ENCODE results near the gene USP6. TPM values are rescaled to one million over a fixed set of nuclear protein-coding genes. Genes with fewer than 3 reads are reported as not detected.
"Not testable (repeated sequence)": the region's sequence is repeated elsewhere in the genome, so short reads cannot be mapped to it uniquely, and the experiment has no call there.

USP6 gene
- total RNA-seq, 2 donors from 2014 or later: 0.13 TPM

- H3K9me3 ChIP-seq (ENCODE audit: control insufficient read depth, low read length); H3K9me3 Mint-ChIP-seq; H3K4me3 ChIP-seq (ENCODE audit: low read length); DNase-seq; H3K27ac Mint-ChIP-seq; H3K4me1 Mint-ChIP-seq; H3K27ac ChIP-seq (ENCODE audit: low read depth, low read length); H3K4me1 ChIP-seq (ENCODE audit: control insufficient read depth, insufficient read depth, low read length); H3K36me3 Mint-ChIP-seq (ENCODE audit: low read depth); H3K27me3 ChIP-seq (ENCODE audit: control insufficient read depth, insufficient read depth, low read length, poor library complexity, severe bottlenecking); H3K4me3 Mint-ChIP-seq; H3K9ac ChIP-seq (ENCODE audit: extremely low read depth, low read length, poor library complexity, severe bottlenecking); H3K36me3 ChIP-seq (ENCODE audit: control insufficient read depth, insufficient read depth, low read length): not testable (repeated sequence)
- 92 to 93% methylated on average over 3 to 9 of the region's 9 CpGs for WGBS, 2 experiments (ENCODE audit: insufficient coverage in 1 of 2, insufficient read length in 1 of 2)
- H3K27me3 Mint-ChIP-seq (ENCODE audit: insufficient read depth): peaks cover 22% of the 10 kb centered on the region
Observed at GRCh38 chr17:5138198-5138544, 22.3 kb downstream of the USP6 start.

- Mint-ChIP-seq H3K27ac (no peak overlapping the region), H3K36me3 (ENCODE audit: low read depth) (no peaks in the 10 kb centered on the region), H3K9me3 (no peaks in the 10 kb centered on the region), H3K4me3 (no peak overlapping the region), H3K27me3 (ENCODE audit: insufficient read depth) (peaks cover 17% of the 10 kb centered on the region), H3K4me1 (peaks cover 3% of the 10 kb centered on the region)
- Histone ChIP-seq H3K4me3 (ENCODE audit: low read length) (no peak overlapping the region), H3K36me3 (ENCODE audit: control insufficient read depth, insufficient read depth, low read length) (no peaks in the 10 kb centered on the region), H3K9me3 (ENCODE audit: control insufficient read depth, low read length) (no peaks in the 10 kb centered on the region), H3K4me1 (ENCODE audit: control insufficient read depth, insufficient read depth, low read length) (no peaks in the 10 kb centered on the region), H3K27me3 (ENCODE audit: control insufficient read depth, insufficient read depth, low read length, poor library complexity, severe bottlenecking) (no peaks in the 10 kb centered on the region), H3K27ac (ENCODE audit: low read depth, low read length) (no peak overlapping the region), H3K9ac (ENCODE audit: extremely low read depth, low read length, poor library complexity, severe bottlenecking) (no peak overlapping the region)
- no peak for DNase-seq
- WGBS, 2 experiments (ENCODE audit: insufficient coverage in 1 of 2, insufficient read length in 1 of 2): 94 to 95% methylated on average over 20 to 24 of the region's 24 CpGs
- no peak for TF ChIP-seq CTCF (conservative IDR thresholded peaks at IDR 0.05)
Observed at GRCh38 chr17:5138616-5139457, 23.0 kb downstream of the USP6 start.

GRCh38 chr17:5139458-5139732, 23.6 kb downstream of the USP6 start:
- Mint-ChIP-seq H3K4me1 (peaks cover 3% of the 10 kb centered on the region), H3K4me3 (no peak overlapping the region), H3K36me3 (ENCODE audit: low read depth) (no peaks in the 10 kb centered on the region), H3K27ac (no peak overlapping the region), H3K9me3 (no peaks in the 10 kb centered on the region), H3K27me3 (ENCODE audit: insufficient read depth) (peaks cover 13% of the 10 kb centered on the region)
- Histone ChIP-seq H3K27me3 (ENCODE audit: control insufficient read depth, insufficient read depth, low read length, poor library complexity, severe bottlenecking) (peaks cover 2% of the 10 kb centered on the region), H3K9ac (ENCODE audit: extremely low read depth, low read length, poor library complexity, severe bottlenecking) (no peak overlapping the region), H3K27ac (ENCODE audit: low read depth, low read length) (no peak overlapping the region), H3K36me3 (ENCODE audit: control insufficient read depth, insufficient read depth, low read length) (no peaks in the 10 kb centered on the region), H3K4me1 (ENCODE audit: control insufficient read depth, insufficient read depth, low read length) (no peaks in the 10 kb centered on the region), H3K9me3 (ENCODE audit: control insufficient read depth, low read length) (no peaks in the 10 kb centered on the region), H3K4me3 (ENCODE audit: low read length) (no peak overlapping the region)
- WGBS, 2 experiments (ENCODE audit: insufficient coverage in 1 of 2, insufficient read length in 1 of 2): 93 to 94% methylated on average over 2 to 5 of the region's 5 CpGs
- peak; percentile 35 for DNase-seq
- no peak for TF ChIP-seq CTCF (conservative IDR thresholded peaks at IDR 0.05)

GRCh38 chr17:5142877-5143276, 27.0 kb downstream of the USP6 start:
- peaks cover 36% of the 10 kb centered on the region for H3K27me3 ChIP-seq (ENCODE audit: control insufficient read depth, insufficient read depth, low read length, poor library complexity, severe bottlenecking)
- not testable (repeated sequence) for H3K9me3 Mint-ChIP-seq; H3K4me1 ChIP-seq (ENCODE audit: control insufficient read depth, insufficient read depth, low read length); H3K36me3 ChIP-seq (ENCODE audit: control insufficient read depth, insufficient read depth, low read length); H3K36me3 Mint-ChIP-seq (ENCODE audit: low read depth); H3K4me3 Mint-ChIP-seq; DNase-seq; H3K9me3 ChIP-seq (ENCODE audit: control insufficient read depth, low read length); H3K27ac ChIP-seq (ENCODE audit: low read depth, low read length); H3K27ac Mint-ChIP-seq; H3K4me1 Mint-ChIP-seq; H3K9ac ChIP-seq (ENCODE audit: extremely low read depth, low read length, poor library complexity, severe bottlenecking); H3K4me3 ChIP-seq (ENCODE audit: low read length)
- H3K27me3 Mint-ChIP-seq (ENCODE audit: insufficient read depth): peaks cover 27% of the 10 kb centered on the region
- 100% methylated on average over 1 to 8 of the region's 18 CpGs for WGBS, 2 experiments (ENCODE audit: insufficient coverage in 1 of 2, insufficient read length in 1 of 2)

- DNase-seq; H3K27ac ChIP-seq (ENCODE audit: low read depth, low read length); H3K27ac Mint-ChIP-seq; H3K9ac ChIP-seq (ENCODE audit: extremely low read depth, low read length, poor library complexity, severe bottlenecking); H3K4me1 ChIP-seq (ENCODE audit: control insufficient read depth, insufficient read depth, low read length); H3K36me3 Mint-ChIP-seq (ENCODE audit: low read depth); H3K9me3 Mint-ChIP-seq; H3K4me3 ChIP-seq (ENCODE audit: low read length); H3K36me3 ChIP-seq (ENCODE audit: control insufficient read depth, insufficient read depth, low read length); H3K4me3 Mint-ChIP-seq; H3K4me1 Mint-ChIP-seq; H3K9me3 ChIP-seq (ENCODE audit: control insufficient read depth, low read length): not testable (repeated sequence)
- WGBS, 2 experiments (ENCODE audit: insufficient coverage in 1 of 2, insufficient read length in 1 of 2): 100% methylated on average over 1 of the region's 1 CpG; no CpG with 5 or more reads in 1 of the 2 experiments
- H3K27me3 ChIP-seq (ENCODE audit: control insufficient read depth, insufficient read depth, low read length, poor library complexity, severe bottlenecking): peaks cover 56% of the 10 kb centered on the region
- H3K27me3 Mint-ChIP-seq (ENCODE audit: insufficient read depth): peaks cover 50% of the 10 kb centered on the region
Observed at GRCh38 chr17:5146122-5146521, 30.3 kb downstream of the USP6 start.

- not testable (repeated sequence) for DNase-seq; H3K4me3 Mint-ChIP-seq; H3K27ac ChIP-seq (ENCODE audit: low read depth, low read length); H3K9ac ChIP-seq (ENCODE audit: extremely low read depth, low read length, poor library complexity, severe bottlenecking); H3K4me1 Mint-ChIP-seq; H3K4me1 ChIP-seq (ENCODE audit: control insufficient read depth, insufficient read depth, low read length); H3K36me3 Mint-ChIP-seq (ENCODE audit: low read depth); H3K4me3 ChIP-seq (ENCODE audit: low read length); H3K36me3 ChIP-seq (ENCODE audit: control insufficient read depth, insufficient read depth, low read length); H3K9me3 Mint-ChIP-seq; H3K9me3 ChIP-seq (ENCODE audit: control insufficient read depth, low read length); H3K27ac Mint-ChIP-seq
- WGBS, 2 experiments (ENCODE audit: insufficient coverage in 1 of 2, insufficient read length in 1 of 2): no CpG with 5 or more reads among the region's 1 CpG
- H3K27me3 Mint-ChIP-seq (ENCODE audit: insufficient read depth): peaks cover 59% of the 10 kb centered on the region
- peaks cover 48% of the 10 kb centered on the region for H3K27me3 ChIP-seq (ENCODE audit: control insufficient read depth, insufficient read depth, low read length, poor library complexity, severe bottlenecking)
Observed at GRCh38 chr17:5160702-5161101, 44.9 kb downstream of the USP6 start.
